SK-N-MC (cell line): ENCODE measurements around the gene FGF12.

Source experiments
- EZH2 ChIP-seq: fragments of 200-600 bp; sonication (generic); IDR thresholded peaks from one replicate; pipeline ENCODE4 v1.6.1; 2017; ENCODE audit warnings: antibody characterized with exemption
- FOXP2 ChIP-seq: optimal IDR thresholded peaks from 2 replicates; pipeline ENCODE3; 2011; ENCODE audit warnings: mild to moderate bottlenecking, moderate library complexity; ENCODE audit not compliant: insufficient read depth; ENCODE audit errors: extremely low read length, control extremely low read depth
- POLR2AphosphoS5 ChIP-seq: IDR thresholded peaks from 2 replicates; pipeline ENCODE4 v1.6.1; 2012; ENCODE audit warnings: mild to moderate bottlenecking, low read depth, low read length, borderline replicate concordance

- TF ChIP-seq EZH2 (no peak), POLR2AphosphoS5 (no peak), FOXP2 (no peak)
These were observed 119.5 kb downstream of the FGF12 start for GRCh38 chr3:192607798-192608197.
